Mesenchymal stem cell (in vitro differentiated cells and primary cell): ENCODE measurements around the gene SETD6.

ENCODE experiments used
- DNase-seq: peaks from one replicate; pipeline ENCODE4 v3.0.0-alpha.2; 2013
- H2AFZ ChIP-seq: one replicate; pipeline ENCODE4 v1.6.1; 2013; ENCODE audit warnings: low read depth, mild to moderate bottlenecking, control low read depth, inconsistent platforms, low read length, moderate library complexity
- H2AK5ac ChIP-seq: 2 replicates; pipeline ENCODE4 v1.6.1; 2013; ENCODE audit warnings: low read length, moderate library complexity, mild to moderate bottlenecking, inconsistent platforms; ENCODE audit not compliant: severe bottlenecking
- H2BK120ac ChIP-seq: one replicate; pipeline ENCODE4 v1.6.1; 2013; ENCODE audit warnings: low read depth, mild to moderate bottlenecking, inconsistent platforms, low read length, moderate library complexity
- H2BK12ac ChIP-seq, 2 experiments: one replicate each; pipeline ENCODE4 v1.6.1; 2013; ENCODE audit warnings: inconsistent platforms in 2 of 2, low read length in 2 of 2, mild to moderate bottlenecking in 2 of 2, moderate library complexity in 2 of 2, control low read depth in 1 of 2
- H2BK15ac ChIP-seq: one replicate; pipeline ENCODE4 v1.6.1; 2013; ENCODE audit warnings: mild to moderate bottlenecking, low read depth, inconsistent platforms; ENCODE audit not compliant: poor library complexity, severe bottlenecking
- H2BK5ac ChIP-seq: 2 replicates; pipeline ENCODE4 v1.6.1; 2013; ENCODE audit warnings: low read depth, mild to moderate bottlenecking, low read length, control low read depth, inconsistent platforms; ENCODE audit not compliant: poor library complexity, severe bottlenecking
- H3K14ac ChIP-seq, 2 experiments: one replicate each; pipeline ENCODE4 v1.6.1; 2013; ENCODE audit warnings: inconsistent platforms in 2 of 2, low read length in 2 of 2, control low read depth in 1 of 2, mild to moderate bottlenecking in 1 of 2, moderate library complexity in 1 of 2
- H3K18ac ChIP-seq, 2 experiments: one replicate each; pipeline ENCODE4 v1.6.1; 2013; ENCODE audit warnings: inconsistent platforms in 2 of 2, low read length in 2 of 2, control low read depth in 1 of 2, low read depth in 1 of 2, mild to moderate bottlenecking in 1 of 2
- H3K23ac ChIP-seq, 2 experiments: one replicate each; pipeline ENCODE4 v1.6.1; 2013; ENCODE audit warnings: inconsistent platforms in 2 of 2, low read length in 2 of 2, mild to moderate bottlenecking in 2 of 2, moderate library complexity in 2 of 2, control low read depth in 1 of 2
- H3K27ac ChIP-seq: 2 replicates; pipeline ENCODE4 v1.5.1; 2013; ENCODE audit warnings: mild to moderate bottlenecking, moderate library complexity, low read length, control low read depth, inconsistent platforms; ENCODE audit not compliant: poor library complexity, severe bottlenecking
- H3K27me3 ChIP-seq, 2 experiments: 2 replicates each; pipeline versions ENCODE4 v1.6.1 to v1.7.0; 2013; ENCODE audit warnings: low read length in 2 of 2, mild to moderate bottlenecking in 2 of 2, moderate library complexity in 2 of 2, control low read depth in 1 of 2, inconsistent platforms in 1 of 2; ENCODE audit not compliant: control insufficient read depth in 1 of 2, insufficient read depth in 1 of 2
- H3K36me3 ChIP-seq, 2 experiments: 2 replicates each; pipeline versions ENCODE4 v1.6.1 to v1.7.0; 2013; ENCODE audit warnings: low read length in 2 of 2, control low read depth in 1 of 2, inconsistent platforms in 1 of 2, low read depth in 1 of 2, mild to moderate bottlenecking in 1 of 2; ENCODE audit not compliant: insufficient read depth in 2 of 2, control insufficient read depth in 1 of 2
- H3K4ac ChIP-seq, 2 experiments: one replicate each; pipeline ENCODE4 v1.6.1; 2013; ENCODE audit warnings: inconsistent platforms in 2 of 2, low read length in 2 of 2, mild to moderate bottlenecking in 2 of 2, moderate library complexity in 2 of 2, control low read depth in 1 of 2, low read depth in 1 of 2
- H3K4me1 ChIP-seq: 2 replicates; pipeline ENCODE4 v1.6.1; 2013; ENCODE audit warnings: low read depth, low read length, control low read depth; ENCODE audit not compliant: control insufficient read depth, insufficient read depth
- H3K4me2 ChIP-seq: 2 replicates; pipeline ENCODE4 v1.6.1; 2013; ENCODE audit warnings: low read length, mild to moderate bottlenecking, inconsistent platforms; ENCODE audit not compliant: poor library complexity, severe bottlenecking
- H3K4me3 ChIP-seq, 2 experiments: 2 replicates each; pipeline versions ENCODE4 v1.5.1 to v1.7.0; 2013; ENCODE audit warnings: low read length in 2 of 2, mild to moderate bottlenecking in 2 of 2, control low read depth in 1 of 2, low read depth in 1 of 2; ENCODE audit not compliant: insufficient read depth in 1 of 2
- H3K79me1 ChIP-seq: replicated peaks from 2 replicates; pipeline ENCODE4 v1.6.1; 2013; ENCODE audit warnings: mild to moderate bottlenecking, control low read depth, low read length, inconsistent platforms; ENCODE audit not compliant: poor library complexity, severe bottlenecking
- H3K9ac ChIP-seq: 2 replicates; pipeline ENCODE4 v1.7.0; 2013; ENCODE audit warnings: mild to moderate bottlenecking, low read length, moderate library complexity
- H3K9me3 ChIP-seq: 2 replicates; pipeline ENCODE4 v1.7.0; 2013; ENCODE audit warnings: mild to moderate bottlenecking, low read length; ENCODE audit not compliant: control insufficient read depth
- H4K8ac ChIP-seq: one replicate; pipeline ENCODE4 v1.6.1; 2013; ENCODE audit warnings: inconsistent platforms, mild to moderate bottlenecking, low read length, moderate library complexity
- H4K91ac ChIP-seq: one replicate; pipeline ENCODE4 v1.6.1; 2013; ENCODE audit warnings: mild to moderate bottlenecking, low read length, inconsistent platforms
- WGBS: methylation state at CpG from one replicate; pipeline ENCODE4 v1.1.7; 2013; ENCODE audit warnings: mixed read lengths; 5-methylcytosine and 5-hydroxymethylcytosine counted together

The SETD6 gene

GRCh38 chr16:58537124-58537906 lies 22.0 kb downstream of the SETD6 start:
- WGBS: 95% methylated on average over 9 of the region's 10 CpGs

GRCh38 chr16:58541711-58542110 lies 26.4 kb downstream of the SETD6 start:
- Histone ChIP-seq H2BK5ac (no peak overlapping the region), H2BK120ac (no peak overlapping the region), H3K4me1 (no peaks in the 10 kb centered on the region), H2BK12ac (no peak overlapping the region), H3K36me3 (peaks cover 28 to 99% of the 10 kb centered on the region in 2 experiments), H3K27me3 (no peaks in the 10 kb centered on the region), H3K27ac (no peak overlapping the region), H3K9ac (no peak overlapping the region), H3K4me3 (no peak overlapping the region), H3K4ac (no peak overlapping the region), H2BK15ac (no peak overlapping the region), H2AK5ac (no peak overlapping the region), H3K18ac (no peak overlapping the region), H3K79me1 (peaks cover 25% of the 10 kb centered on the region), H4K8ac (no peak overlapping the region), H3K23ac (no peak overlapping the region), H4K91ac (no peak overlapping the region), H2AFZ (no peak overlapping the region), H3K9me3 (no peaks in the 10 kb centered on the region), H3K14ac (no peak overlapping the region), H3K4me2 (no peak overlapping the region)
- 98% methylated on average over 2 of the region's 2 CpGs for WGBS
- no peak for DNase-seq

More at GRCh38 chr16:58537124-58537906, 22.0 kb downstream of the SETD6 start:
- Histone ChIP-seq H3K36me3 (peaks cover 31 to 98% of the 10 kb centered on the region in 2 experiments), H3K4me3 (no peak overlapping the region), H2AFZ (no peak overlapping the region), H3K4me1 (no peaks in the 10 kb centered on the region), H4K91ac (no peak overlapping the region), H3K4me2 (no peak overlapping the region), H3K23ac (no peak overlapping the region), H3K9ac (no peak overlapping the region), H2BK120ac (no peak overlapping the region), H3K27ac (no peak overlapping the region), H2BK12ac (no peak overlapping the region), H2BK5ac (no peak overlapping the region), H3K9me3 (no peaks in the 10 kb centered on the region), H3K79me1 (peaks cover 25% of the 10 kb centered on the region), H2BK15ac (no peak overlapping the region), H3K27me3 (no peaks in the 10 kb centered on the region), H4K8ac (no peak overlapping the region), H2AK5ac (no peak overlapping the region), H3K14ac (no peak overlapping the region), H3K18ac (no peak overlapping the region), H3K4ac (no peak overlapping the region)
- no peak for DNase-seq

- no peak overlapping the region for H3K23ac ChIP-seq
- H3K27ac ChIP-seq: no peak overlapping the region
- no peak overlapping the region for H3K4me2 ChIP-seq
- no peaks in the 10 kb centered on the region for H3K4me1 ChIP-seq
- H3K4me3 ChIP-seq: no peak overlapping the region
- DNase-seq: no peak
- no peak overlapping the region for H2BK120ac ChIP-seq
- H4K91ac ChIP-seq: no peak overlapping the region
- H3K36me3 ChIP-seq: peaks cover 25 to 99% of the 10 kb centered on the region in 2 experiments
- H2BK5ac ChIP-seq: no peak overlapping the region
- H2AK5ac ChIP-seq: no peak overlapping the region
- H3K79me1 ChIP-seq: peaks cover 22% of the 10 kb centered on the region
- no peak overlapping the region for H2BK15ac ChIP-seq
- H3K9ac ChIP-seq: no peak overlapping the region
- 92% methylated on average over 1 of the region's 1 CpG for WGBS
- no peak overlapping the region for H2BK12ac ChIP-seq
- H3K18ac ChIP-seq: no peak overlapping the region
- no peaks in the 10 kb centered on the region for H3K9me3 ChIP-seq
- no peaks in the 10 kb centered on the region for H3K27me3 ChIP-seq
- H4K8ac ChIP-seq: no peak overlapping the region
- H3K4ac ChIP-seq: no peak overlapping the region
- no peak overlapping the region for H2AFZ ChIP-seq
- no peak overlapping the region for H3K14ac ChIP-seq
Observed at GRCh38 chr16:58542291-58542690, 27.0 kb downstream of the SETD6 start.

- Histone ChIP-seq H3K4me3 (no peak overlapping the region), H2BK120ac (no peak overlapping the region), H2BK5ac (no peak overlapping the region), H3K9ac (no peak overlapping the region), H3K9me3 (no peaks in the 10 kb centered on the region), H3K79me1 (peaks cover 22% of the 10 kb centered on the region), H3K36me3 (peaks cover 20 to 99% of the 10 kb centered on the region in 2 experiments), H3K23ac (no peak overlapping the region), H3K4me2 (no peak overlapping the region), H2AK5ac (no peak overlapping the region), H2AFZ (no peak overlapping the region), H3K18ac (no peak overlapping the region), H3K4me1 (no peaks in the 10 kb centered on the region), H3K27ac (no peak overlapping the region), H2BK15ac (no peak overlapping the region), H2BK12ac (no peak overlapping the region), H4K8ac (no peak overlapping the region), H4K91ac (no peak overlapping the region), H3K4ac (no peak overlapping the region), H3K14ac (no peak overlapping the region), H3K27me3 (no peaks in the 10 kb centered on the region)
- WGBS: 99% methylated on average over 7 of the region's 8 CpGs
- DNase-seq: no peak
Observed at GRCh38 chr16:58543685-58544084, 28.4 kb downstream of the SETD6 start.
